ENCODE data around the gene POLR1A. TPM values are rescaled to one million over a fixed set of nuclear protein-coding genes. Genes with fewer than 3 reads are reported as not detected.

POLR1A gene
- total and polyA plus RNA-seq, 8 donors = 1.4 to 36.2 (median 5.5) TPM

DNA sequence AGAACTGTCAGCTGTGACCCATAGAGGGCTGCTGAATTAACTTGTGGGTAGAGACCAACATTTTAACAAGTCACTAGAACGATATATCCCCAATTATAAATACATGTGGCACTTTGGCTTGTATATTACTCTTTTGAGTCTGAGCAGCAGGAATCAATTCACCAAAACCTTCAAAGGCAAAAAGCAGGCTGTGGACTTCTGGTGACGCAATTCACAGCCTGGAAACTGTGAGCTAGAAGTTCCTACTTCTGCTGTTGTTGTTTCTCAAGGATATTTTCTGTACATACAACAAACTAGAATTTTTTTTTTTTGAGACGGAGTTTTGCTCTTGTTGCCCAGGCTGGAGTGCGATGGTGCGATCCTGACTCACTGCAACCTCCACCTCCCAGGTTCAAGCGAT, 37.6 kb upstream of the POLR1A start:
- peaks cover 64 to 100% (median 100%) of the 10 kb centered on the region in 4 donors for H3K36me3 ChIP-seq
- H3K4me3 ChIP-seq = no peak overlapping the region
- no peak for DNase-seq
- TF ChIP-seq POLR2AphosphoS5 (IDR thresholded peaks at IDR 0.05) (no peak), EP300 (IDR thresholded peaks at IDR 0.05) (no peak), POLR2A (IDR thresholded peaks at IDR 0.05) (no peak)
- TF ChIP-seq, protein P1, sequence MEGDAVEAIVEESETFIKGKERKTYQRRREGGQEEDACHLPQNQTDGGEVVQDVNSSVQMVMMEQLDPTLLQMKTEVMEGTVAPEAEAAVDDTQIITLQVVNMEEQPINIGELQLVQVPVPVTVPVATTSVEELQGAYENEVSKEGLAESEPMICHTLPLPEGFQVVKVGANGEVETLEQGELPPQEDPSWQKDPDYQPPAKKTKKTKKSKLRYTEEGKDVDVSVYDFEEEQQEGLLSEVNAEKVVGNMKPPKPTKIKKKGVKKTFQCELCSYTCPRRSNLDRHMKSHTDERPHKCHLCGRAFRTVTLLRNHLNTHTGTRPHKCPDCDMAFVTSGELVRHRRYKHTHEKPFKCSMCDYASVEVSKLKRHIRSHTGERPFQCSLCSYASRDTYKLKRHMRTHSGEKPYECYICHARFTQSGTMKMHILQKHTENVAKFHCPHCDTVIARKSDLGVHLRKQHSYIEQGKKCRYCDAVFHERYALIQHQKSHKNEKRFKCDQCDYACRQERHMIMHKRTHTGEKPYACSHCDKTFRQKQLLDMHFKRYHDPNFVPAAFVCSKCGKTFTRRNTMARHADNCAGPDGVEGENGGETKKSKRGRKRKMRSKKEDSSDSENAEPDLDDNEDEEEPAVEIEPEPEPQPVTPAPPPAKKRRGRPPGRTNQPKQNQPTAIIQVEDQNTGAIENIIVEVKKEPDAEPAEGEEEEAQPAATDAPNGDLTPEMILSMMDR (IDR thresholded peaks at IDR 0.05) = no peak
- no peaks in the 10 kb centered on the region for H3K27me3 ChIP-seq
- WGBS, 5 donors = 87 to 93% (median 88%) methylated on average over 6 of the region's 6 CpGs
- no peaks in the 10 kb centered on the region for H3K9me3 ChIP-seq
- intact Hi-C loops (cut with DNase I; ENCODE audit: low total_unique reads) = no loop called here
- H3K27ac ChIP-seq = no peak overlapping the region
- H3K4me1 ChIP-seq = no peaks in the 10 kb centered on the region

DNA sequence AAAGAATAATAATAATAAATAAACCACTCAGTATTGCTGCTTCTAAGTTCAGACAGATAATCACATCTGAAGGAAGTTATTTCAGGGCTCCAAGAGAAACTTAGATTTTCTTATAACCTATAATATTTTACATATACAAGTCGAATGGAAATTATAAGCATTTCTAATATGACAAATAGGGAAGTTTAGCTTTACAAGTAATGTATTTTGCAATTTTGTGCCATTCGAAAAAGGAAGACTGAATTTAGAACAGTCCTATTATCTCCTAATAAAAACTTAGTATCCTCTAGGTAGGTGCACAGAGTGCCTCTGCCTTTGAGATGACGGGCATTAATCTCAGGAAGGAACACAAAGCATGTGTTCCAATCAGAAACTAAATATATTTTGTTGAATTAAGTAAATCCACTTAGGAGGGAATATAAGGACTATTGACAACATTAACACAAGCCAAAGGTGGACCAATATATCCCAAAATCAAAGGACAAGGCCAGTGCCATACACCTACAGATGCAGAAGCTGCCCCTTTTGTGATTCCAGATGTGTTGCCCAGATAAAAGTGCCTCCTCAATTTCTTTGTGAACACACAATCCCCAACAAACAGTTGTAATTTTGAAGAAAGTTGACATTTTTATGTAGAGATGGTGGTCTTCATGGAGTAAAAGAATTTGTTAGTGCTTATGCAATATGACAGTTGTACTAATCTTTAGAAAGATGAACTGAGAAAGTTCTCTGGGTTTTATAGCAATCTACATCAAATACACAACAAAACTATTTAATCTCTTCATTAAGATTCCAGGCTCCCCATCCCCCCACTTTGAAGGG, 37.0 kb upstream of the POLR1A start:
- intact Hi-C loops (cut with DNase I; ENCODE audit: low total_unique reads) = no loop called here

DNA sequence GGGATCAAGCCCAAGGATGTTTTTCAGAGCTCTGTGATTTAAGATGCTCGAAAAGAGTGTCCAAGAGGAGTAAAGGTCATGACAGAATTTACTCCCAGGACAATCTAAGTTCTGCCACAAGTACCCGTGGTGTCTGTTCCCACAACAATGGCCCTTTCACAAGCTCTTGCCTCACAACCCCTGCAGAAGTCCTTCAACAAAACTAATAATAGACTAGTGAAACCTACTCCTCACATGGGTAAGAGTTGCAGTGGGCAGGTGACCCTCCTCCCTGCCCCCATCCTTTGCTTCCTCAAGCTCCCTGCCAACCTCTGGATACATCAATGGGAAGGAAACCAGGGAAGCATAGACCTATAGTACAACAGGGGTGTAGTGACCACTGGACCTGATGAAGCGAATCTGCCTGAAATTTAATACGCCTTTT, 35.3 kb upstream of the POLR1A start:
- H3K4me3 ChIP-seq = no peak overlapping the region
- 73 to 82% (median 75%) methylated on average over 4 of the region's 4 CpGs for WGBS, 5 donors
- H3K36me3 ChIP-seq = peaks cover 63 to 100% (median 100%) of the 10 kb centered on the region in 4 donors
- no peaks in the 10 kb centered on the region for H3K4me1 ChIP-seq
- intact Hi-C loops (cut with DNase I; ENCODE audit: low total_unique reads) = no loop called here
- DNase-seq = no peak
- no peak for TF ChIP-seq POLR2AphosphoS5 (IDR thresholded peaks at IDR 0.05)
- no peak for TF ChIP-seq EP300 (IDR thresholded peaks at IDR 0.05)
- TF ChIP-seq POLR2A (IDR thresholded peaks at IDR 0.05) = no peak
- TF ChIP-seq, protein P1 (IDR thresholded peaks at IDR 0.05) = no peak
- H3K27me3 ChIP-seq = no peaks in the 10 kb centered on the region
- no peak overlapping the region for H3K27ac ChIP-seq
- no peaks in the 10 kb centered on the region for H3K9me3 ChIP-seq

More for the DNA sequence above, 37.0 kb upstream of the POLR1A start:
- Histone ChIP-seq H3K4me1 (no peaks in the 10 kb centered on the region), H3K27me3 (no peaks in the 10 kb centered on the region), H3K4me3 (no peak overlapping the region), H3K27ac (no peak overlapping the region), H3K9me3 (no peaks in the 10 kb centered on the region), H3K36me3 (peaks cover 63 to 100% (median 100%) of the 10 kb centered on the region in 4 donors)
- TF ChIP-seq, protein P1 (IDR thresholded peaks at IDR 0.05) = no peak
- TF ChIP-seq POLR2A (IDR thresholded peaks at IDR 0.05) (no peak), POLR2AphosphoS5 (IDR thresholded peaks at IDR 0.05) (no peak), EP300 (IDR thresholded peaks at IDR 0.05) (no peak)
- WGBS, 5 donors = 54 to 76% (median 57%) methylated on average over 3 of the region's 3 CpGs
- DNase-seq = no peak

DNA sequence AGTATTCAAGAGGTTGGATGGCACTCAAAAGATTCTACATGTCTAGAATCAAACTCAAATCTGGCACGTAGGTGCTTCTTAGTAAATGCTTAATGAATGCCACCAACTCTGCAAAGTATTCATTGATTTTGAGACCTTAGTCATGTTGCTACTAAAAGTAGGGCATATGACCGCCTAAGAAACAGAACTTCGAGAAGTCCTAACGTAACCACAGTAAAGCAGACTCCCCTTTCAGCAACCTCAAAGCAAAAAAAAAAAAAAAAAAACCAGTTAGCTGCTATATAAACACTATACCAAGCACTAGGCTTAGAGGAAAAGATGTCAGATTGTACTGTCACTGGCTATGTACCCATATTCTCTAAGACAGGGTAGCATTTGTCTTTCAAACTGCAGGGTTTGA, 34.3 kb upstream of the POLR1A start:
- no peak overlapping the region for H3K4me3 ChIP-seq
- H3K4me1 ChIP-seq = no peaks in the 10 kb centered on the region
- TF ChIP-seq, protein P1 (IDR thresholded peaks at IDR 0.05) = no peak
- H3K36me3 ChIP-seq = peaks cover 64 to 100% (median 100%) of the 10 kb centered on the region in 4 donors
- no peak for DNase-seq
- no peaks in the 10 kb centered on the region for H3K9me3 ChIP-seq
- no peaks in the 10 kb centered on the region for H3K27me3 ChIP-seq
- intact Hi-C loops (cut with DNase I; ENCODE audit: low total_unique reads) = no loop called here
- WGBS, 5 donors = 86 to 92% (median 89%) methylated on average over 4 of the region's 4 CpGs
- H3K27ac ChIP-seq = no peak overlapping the region
